Measurements from ENCODE around the gene DPAGT1.
"Not testable (repeated sequence)": the region's sequence is repeated elsewhere in the genome, so short reads cannot be mapped to it uniquely, and the experiment has no call there.

Gene DPAGT1

DNA sequence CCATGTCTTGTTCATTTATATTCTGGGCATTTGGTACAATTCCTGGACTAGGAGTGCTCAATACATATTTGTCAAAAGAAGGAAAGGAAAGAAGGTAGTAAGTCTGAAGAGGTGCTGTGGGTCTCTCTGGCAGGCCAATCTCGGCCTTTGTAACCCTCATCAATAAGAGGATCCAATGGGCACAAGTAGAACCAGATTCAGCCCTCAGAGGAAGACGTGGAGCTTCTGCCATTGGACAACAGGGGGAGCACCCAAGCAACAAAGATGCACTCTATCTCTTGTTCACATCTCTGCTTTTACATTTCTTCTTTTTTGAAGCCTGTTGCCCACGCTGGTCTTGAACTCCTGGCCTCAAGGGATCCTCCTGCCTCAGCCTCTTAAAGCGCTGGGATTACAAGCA is 36.3 kb downstream of the DPAGT1 start:
- DNase-seq (ENCODE audit: insufficient read length, low spot score) (no peak), FAIRE-seq (no peak)

DNA sequence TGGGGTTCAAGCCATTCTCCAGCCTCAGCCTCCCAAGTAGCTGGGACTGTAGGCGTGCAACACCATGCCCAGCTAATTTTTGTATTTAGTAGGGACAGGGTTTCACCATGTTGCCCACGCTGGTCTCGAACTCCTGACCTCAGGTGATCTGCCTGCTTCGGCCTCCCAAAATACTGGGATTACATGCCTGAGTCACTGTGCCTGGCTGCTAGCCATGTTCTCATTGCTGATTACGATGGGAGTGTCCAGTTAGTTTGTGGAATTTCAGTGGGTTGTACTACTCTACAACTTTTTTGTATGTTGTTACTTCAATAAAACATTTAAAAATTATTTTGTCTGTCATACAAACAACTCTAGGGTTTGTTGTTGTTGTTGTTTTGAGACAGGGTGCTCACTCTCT is 38.9 kb downstream of the DPAGT1 start:
- DNase-seq (ENCODE audit: insufficient read length, low spot score) = no peak
- FAIRE-seq = no peak

DNA sequence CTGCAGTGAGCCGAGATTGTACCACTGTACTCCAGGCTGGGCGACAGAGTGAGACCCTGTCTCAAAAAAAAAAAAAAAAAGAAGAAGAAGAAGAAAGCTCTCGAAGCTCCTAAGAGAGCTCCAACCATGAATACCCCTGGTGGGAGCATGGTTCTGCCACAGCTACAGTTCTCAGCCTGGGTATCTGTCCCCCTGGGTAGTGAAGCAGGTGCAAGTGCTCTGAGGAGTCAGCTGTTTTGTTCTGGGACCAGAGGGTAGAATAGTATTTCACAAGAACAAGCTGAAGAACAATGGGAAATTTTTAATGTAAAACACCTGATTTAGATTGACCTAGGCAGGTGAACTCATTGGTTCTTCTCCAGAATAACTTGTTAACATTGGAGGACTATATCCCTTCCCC is 40.4 kb downstream of the DPAGT1 start:
- FAIRE-seq (no peak), DNase-seq (ENCODE audit: insufficient read length, low spot score) (no peak)

DNA sequence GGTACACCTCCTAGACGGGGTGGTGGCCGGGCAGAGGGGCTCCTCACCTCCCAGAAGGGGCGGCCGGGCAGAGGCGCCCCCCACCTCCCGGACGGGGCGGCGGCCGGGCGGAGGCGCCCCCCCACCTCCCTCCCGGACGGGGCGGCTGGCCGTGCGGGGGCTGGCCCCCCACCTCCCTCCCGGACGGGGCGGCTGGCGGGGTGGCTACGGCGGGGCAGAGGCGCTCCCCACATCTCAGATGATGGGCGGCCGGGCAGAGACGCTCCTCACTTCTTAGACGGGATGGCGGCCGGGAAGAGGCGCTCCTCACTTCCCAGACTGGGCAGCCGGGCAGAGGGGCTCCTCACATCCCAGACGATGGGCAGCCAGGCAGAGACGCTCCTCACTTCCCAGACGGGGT is 42.5 kb downstream of the DPAGT1 start:
- not testable (repeated sequence) for DNase-seq (ENCODE audit: insufficient read length, low spot score); FAIRE-seq

DNA sequence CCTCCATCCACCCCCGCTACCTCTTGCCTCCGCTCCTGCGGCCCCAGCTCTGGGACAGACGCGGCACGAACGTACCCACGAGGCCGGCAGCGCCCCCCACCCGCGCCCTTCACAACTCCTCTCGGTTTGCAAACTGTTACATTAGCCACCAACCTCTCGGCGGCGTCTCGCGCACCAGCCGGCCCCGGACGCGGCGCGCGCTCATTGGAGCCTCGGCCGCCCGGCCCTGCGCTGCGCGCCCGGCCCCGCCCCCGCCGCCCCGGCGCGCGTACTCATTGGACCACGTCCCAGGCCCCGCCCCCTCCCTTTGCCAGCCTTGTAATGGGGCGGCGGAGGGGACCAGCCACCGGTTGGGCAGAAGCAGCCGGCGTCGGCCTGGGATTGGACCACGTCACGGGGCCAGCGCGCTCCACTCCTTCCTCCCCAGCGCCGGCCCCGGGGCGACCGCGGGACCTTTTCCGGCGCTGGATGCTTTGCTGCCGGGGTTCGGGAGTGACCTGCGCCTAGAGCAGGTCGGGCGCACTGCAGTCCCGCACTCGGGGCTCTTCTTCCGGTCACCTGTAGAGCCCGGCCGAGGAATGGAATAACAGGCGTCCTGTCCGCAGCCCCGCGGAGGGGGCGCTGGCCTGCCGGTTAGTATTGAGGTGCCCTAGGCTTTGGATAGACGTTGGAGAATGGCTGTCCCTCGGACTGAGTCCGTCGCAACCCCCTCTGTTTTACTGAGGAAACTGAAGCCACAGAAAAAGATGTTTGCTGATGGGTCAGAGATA is 44.5 kb downstream of the DPAGT1 start, which contains the start of gene HYOU1:
TSS of gene HYOU1 (minus strand) at position 206 of the 770 bp plus-strand sequence. CDS start 1,045 bp downstream, outside the sequence.
- peak; percentile 96 for DNase-seq (ENCODE audit: insufficient read length, low spot score)
- peak; percentile 94 for FAIRE-seq

DNA sequence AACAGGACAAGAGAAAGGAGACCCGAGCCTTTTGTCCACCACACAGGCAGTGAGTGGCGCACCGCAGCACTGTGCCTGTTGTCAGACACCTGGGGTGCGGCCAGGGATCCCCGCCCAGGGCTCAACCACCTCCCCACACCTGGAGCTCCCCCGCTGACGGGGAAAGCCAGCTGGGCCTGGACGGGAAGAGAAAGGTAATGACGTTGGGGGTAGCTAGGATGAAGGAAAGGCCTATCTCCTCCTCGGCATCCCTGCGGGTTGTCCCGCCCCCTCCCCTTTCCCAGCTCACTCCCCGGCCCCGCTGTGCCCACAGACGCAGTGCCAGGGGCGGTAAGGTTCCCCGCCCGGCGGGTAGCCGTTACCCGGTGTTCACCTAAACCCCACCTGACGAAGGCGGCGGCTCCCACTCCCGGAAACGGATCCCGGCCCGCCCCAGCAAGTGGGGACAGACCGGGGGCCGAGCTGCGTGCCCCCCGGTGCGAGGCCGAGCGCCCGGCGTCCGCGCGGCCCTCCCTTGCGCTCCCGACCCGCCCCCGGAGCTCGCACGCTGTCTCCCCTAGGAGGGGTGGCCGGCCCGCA is 45.1 kb downstream of the DPAGT1 start:
- FAIRE-seq = no peak
- peak; percentile 22 for DNase-seq (ENCODE audit: insufficient read length, low spot score)

DNA sequence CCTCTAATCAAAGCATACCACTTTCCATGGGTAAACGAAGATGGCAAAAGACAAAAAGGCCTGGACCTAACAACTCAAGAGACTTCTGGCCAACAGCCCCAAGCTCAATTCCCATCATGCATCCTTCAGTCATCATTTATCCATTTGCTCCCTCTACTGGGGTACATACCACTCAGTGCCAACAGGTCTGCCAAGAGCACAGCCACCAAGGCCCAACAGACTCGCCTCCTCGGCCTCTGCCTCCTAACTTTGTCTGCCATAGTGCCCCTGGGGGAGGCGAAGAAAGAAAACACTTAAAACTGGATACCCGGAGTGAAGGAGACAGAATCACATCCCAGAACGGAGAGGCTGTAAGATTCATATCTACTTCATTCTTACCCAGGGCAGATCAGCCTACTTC is 45.8 kb downstream of the DPAGT1 start:
- FAIRE-seq (peak; percentile 4), DNase-seq (ENCODE audit: insufficient read length, low spot score) (peak; percentile 44)

DNA sequence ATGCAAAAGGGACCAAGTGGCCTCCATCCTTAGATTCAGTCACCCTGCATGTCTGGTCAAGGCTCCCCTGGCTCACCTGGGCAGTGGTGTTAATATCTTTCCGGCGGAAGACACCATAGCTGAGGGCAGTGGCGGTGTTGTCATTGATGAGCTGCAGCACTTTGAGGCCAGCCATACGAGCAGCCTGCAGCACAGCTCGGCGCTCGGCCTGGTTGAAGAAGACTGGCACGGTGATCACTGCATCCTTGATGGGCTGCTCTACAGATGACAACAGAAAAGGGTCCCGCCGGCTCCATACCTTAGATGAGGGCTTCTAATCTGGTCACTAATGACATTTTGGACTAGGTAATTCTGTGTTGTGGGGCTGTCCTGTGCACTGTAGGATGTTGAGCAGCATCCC is 47.2 kb downstream of the DPAGT1 start:
- DNase-seq (ENCODE audit: insufficient read length, low spot score) (no peak), FAIRE-seq (no peak)

DNA sequence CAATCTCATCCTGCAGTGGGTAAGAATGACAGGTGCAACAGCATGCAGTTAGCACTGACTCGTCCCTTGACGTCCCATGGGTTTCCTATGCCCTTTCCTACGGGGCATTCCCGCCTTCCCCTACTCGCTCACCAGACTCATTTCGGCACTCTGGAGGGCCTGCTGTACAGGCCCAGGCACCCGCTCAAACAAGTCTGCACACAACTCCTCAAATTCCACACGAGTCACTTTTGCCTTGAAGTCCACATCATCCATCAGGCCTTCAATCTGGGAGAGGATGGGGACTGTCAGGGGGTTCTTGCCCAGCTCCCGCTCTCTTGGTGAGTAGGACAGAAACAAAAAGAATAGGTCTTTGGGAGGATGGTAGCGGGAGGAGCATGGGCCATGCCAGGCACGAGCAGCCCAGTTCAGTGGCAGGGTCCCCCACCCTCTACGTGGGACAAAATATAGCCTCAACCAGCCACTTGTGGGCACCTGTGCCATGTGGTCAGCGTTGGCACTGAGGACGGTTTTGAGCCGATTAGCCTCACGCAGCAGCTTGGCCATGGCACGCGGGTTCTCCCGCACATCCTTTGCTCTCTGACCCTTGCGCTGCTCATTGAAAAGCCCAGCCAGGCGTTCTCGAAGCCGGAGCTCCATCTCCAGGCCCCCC is 49.4 kb downstream of the DPAGT1 start:
- FAIRE-seq (peak; percentile 44), DNase-seq (ENCODE audit: insufficient read length, low spot score) (no peak)

DNA sequence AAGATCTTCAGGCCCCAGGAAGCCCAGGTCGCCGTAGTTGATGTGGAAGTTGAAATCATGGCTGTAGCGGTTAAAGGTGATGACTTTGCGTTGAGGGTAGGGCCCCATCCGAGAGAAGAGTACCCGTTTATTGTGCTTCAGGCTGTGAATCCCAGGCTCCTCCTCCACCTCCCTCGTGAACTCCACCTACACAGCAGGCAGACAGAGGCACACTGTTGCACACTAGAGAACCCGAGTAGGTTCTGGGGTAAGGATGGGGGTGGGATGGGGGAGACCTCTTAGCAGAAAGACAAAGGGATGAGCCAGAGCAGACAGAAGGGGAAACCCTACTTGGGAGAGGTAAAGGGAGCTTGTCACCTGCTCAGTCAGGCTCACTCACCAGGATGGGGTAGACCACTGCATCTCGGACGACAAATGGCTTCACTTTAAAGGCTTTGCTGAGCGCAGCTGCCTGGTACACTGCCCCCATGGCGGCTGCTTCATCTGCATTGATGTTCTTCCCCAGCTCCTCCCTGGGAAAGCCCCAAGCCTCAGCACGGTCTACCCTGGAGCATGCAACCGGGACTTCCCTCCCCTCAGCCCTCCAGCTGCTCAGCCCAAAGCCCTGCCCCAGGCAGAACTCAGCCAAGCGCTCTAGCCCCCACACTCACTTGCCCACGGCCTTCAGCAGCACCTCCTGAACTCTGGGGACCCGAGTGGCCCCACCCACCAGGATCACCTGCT is 50.1 kb downstream of the DPAGT1 start:
- FAIRE-seq = no peak

DNA sequence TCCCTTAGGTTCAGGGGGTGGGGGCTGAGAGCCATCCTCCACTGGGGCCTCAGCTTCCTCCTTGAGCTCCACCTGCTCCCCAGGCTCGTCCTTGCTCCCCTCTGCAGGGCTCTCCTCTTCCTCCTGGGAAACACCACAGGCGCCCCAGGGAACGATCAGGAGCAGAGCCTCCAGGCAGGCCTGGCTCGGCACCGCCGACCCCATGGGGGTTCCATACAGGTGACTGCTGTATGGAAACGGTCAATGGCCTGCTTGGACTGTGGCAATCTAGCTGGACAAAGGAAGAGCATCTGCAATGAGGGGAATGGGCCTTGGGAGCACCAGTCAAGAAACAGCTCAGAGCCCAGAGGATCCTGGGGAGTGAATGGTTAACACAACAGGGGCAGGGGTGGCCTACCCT is 52.6 kb downstream of the DPAGT1 start:
- DNase-seq (ENCODE audit: insufficient read length, low spot score) (no peak), FAIRE-seq (no peak)

More for the DNA sequence above, 50.1 kb downstream of the DPAGT1 start:
- DNase-seq (ENCODE audit: insufficient read length, low spot score) = no peak

DNA sequence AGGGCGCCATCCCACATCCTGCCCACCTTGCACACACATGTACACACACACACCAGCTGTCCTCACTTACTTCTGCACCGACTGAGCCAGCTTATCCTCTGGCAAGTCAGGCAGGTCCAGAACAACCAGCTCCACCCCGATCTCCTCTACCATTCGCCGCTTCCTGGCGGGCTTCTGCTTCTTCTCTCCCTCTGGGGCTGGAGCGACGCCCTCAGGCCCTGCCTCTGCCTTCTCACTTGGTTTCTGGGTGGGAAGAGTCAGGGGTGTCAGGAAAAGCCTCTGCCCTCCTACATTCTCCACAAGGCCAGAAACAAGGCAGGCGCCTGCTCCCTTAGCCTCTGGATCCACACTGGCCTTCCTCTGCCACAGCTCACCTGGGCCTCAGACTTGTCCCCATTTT is 53.0 kb downstream of the DPAGT1 start:
- FAIRE-seq = no peak
- no peak for DNase-seq (ENCODE audit: insufficient read length, low spot score)

DNA sequence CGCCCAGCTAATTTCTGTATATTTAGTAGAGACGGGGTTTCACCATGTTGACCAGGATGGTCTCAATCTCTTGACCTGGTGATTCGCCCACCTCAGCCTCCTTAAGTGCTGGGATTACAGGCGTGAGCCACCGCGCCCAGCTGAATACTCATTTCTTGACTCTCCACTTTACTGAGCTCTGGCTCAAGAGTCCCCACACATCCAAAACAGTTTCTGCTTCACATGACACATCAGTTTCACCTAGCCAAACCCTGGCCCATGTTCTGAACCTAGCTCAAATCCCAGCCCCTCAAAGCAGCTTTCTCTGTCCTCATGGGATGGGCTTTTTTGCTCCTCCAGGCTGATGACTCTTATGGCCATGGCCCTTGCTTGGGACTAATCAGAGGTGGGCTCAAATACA is 54.4 kb downstream of the DPAGT1 start:
- FAIRE-seq (no peak), DNase-seq (ENCODE audit: insufficient read length, low spot score) (no peak)
